Activated CD4-positive, alpha-beta T cell treated with anti-CD3 and anti-CD28 coated beads for 48 hours (primary cell): Measurements from ENCODE around the gene KRTAP3-2.

ENCODE experiments used
- DNase-seq: peaks from one replicate; pipeline ENCODE4 v3.0.0-alpha.2; 2020

KRTAP3-2 gene

GRCh38 chr17:40961591-40961990, 38.1 kb downstream of the KRTAP3-2 start:
- no peak for DNase-seq

- DNase-seq: no peak
Measured at GRCh38 chr17:40960144-40960543, 39.6 kb downstream of the KRTAP3-2 start.

- no peak for DNase-seq
Measured at GRCh38 chr17:40958086-40958953, 41.4 kb downstream of the KRTAP3-2 start.

GRCh38 chr17:40956401-40957254, 43.1 kb downstream of the KRTAP3-2 start:
- no peak for DNase-seq

GRCh38 chr17:40953881-40954280, 45.8 kb downstream of the KRTAP3-2 start:
- DNase-seq: peak; percentile 57

GRCh38 chr17:40952661-40953060, 47.0 kb downstream of the KRTAP3-2 start:
- DNase-seq: no peak

- DNase-seq: no peak
Measured at GRCh38 chr17:40952154-40952553, 47.6 kb downstream of the KRTAP3-2 start.

- no peak for DNase-seq
Measured at GRCh38 chr17:40951011-40951622, 48.6 kb downstream of the KRTAP3-2 start.

- no peak for DNase-seq
Measured at GRCh38 chr17:40950176-40950575, 49.5 kb downstream of the KRTAP3-2 start.

- DNase-seq: no peak
Measured at GRCh38 chr17:40949418-40949817, 50.3 kb downstream of the KRTAP3-2 start.
